Measurements from ENCODE around the gene PTPRN2. TPM values are rescaled to one million over a fixed set of nuclear protein-coding genes. Genes with fewer than 3 reads are reported as not detected.

The PTPRN2 gene
- total RNA-seq, 1 donor from 2014 or later, result 15.4 TPM

GRCh38 chr7:157751951-157752673 is 835.5 kb downstream of the PTPRN2 start:
- H3K4me1 Mint-ChIP-seq (ENCODE audit: unreplicated experiment), result peaks cover 3% of the 10 kb centered on the region
- no peak overlapping the region for H3K4me3 Mint-ChIP-seq
- H3K36me3 Mint-ChIP-seq, result no peaks in the 10 kb centered on the region
- no peaks in the 10 kb centered on the region for H3K9me3 Mint-ChIP-seq
- TF ChIP-seq CTCF (conservative IDR thresholded peaks at IDR 0.05), result no peak
- no peak for DNase-seq (ENCODE audit: extremely low spot score, unreplicated experiment)
- H3K27me3 Mint-ChIP-seq, result no peaks in the 10 kb centered on the region
- no peak overlapping the region for H3K27ac Mint-ChIP-seq

- TF ChIP-seq CTCF (conservative IDR thresholded peaks at IDR 0.05), result no peak
These were observed 836.2 kb downstream of the PTPRN2 start for GRCh38 chr7:157751406-157751805.

GRCh38 chr7:157750291-157750690 is 837.3 kb downstream of the PTPRN2 start:
- no peak overlapping the region for H3K4me3 Mint-ChIP-seq
- H3K27ac Mint-ChIP-seq, result no peak overlapping the region
- H3K36me3 Mint-ChIP-seq, result no peaks in the 10 kb centered on the region
- H3K4me1 Mint-ChIP-seq (ENCODE audit: unreplicated experiment), result peaks cover 3% of the 10 kb centered on the region
- TF ChIP-seq CTCF (conservative IDR thresholded peaks at IDR 0.05), result no peak
- H3K9me3 Mint-ChIP-seq, result no peaks in the 10 kb centered on the region
- no peak for DNase-seq (ENCODE audit: extremely low spot score, unreplicated experiment)
- no peaks in the 10 kb centered on the region for H3K27me3 Mint-ChIP-seq

More at GRCh38 chr7:157751406-157751805, 836.2 kb downstream of the PTPRN2 start:
- no peak for DNase-seq (ENCODE audit: extremely low spot score, unreplicated experiment)
- Mint-ChIP-seq H3K27ac (no peak overlapping the region), H3K36me3 (no peaks in the 10 kb centered on the region), H3K4me3 (no peak overlapping the region), H3K9me3 (no peaks in the 10 kb centered on the region), H3K27me3 (no peaks in the 10 kb centered on the region), H3K4me1 (ENCODE audit: unreplicated experiment) (peaks cover 3% of the 10 kb centered on the region)

- Mint-ChIP-seq H3K36me3 (no peaks in the 10 kb centered on the region), H3K9me3 (no peaks in the 10 kb centered on the region), H3K27ac (no peak overlapping the region), H3K4me1 (ENCODE audit: unreplicated experiment) (no peaks in the 10 kb centered on the region), H3K4me3 (no peak overlapping the region), H3K27me3 (peaks cover 9% of the 10 kb centered on the region)
- DNase-seq (ENCODE audit: extremely low spot score, unreplicated experiment), result no peak
- no peak for TF ChIP-seq CTCF (conservative IDR thresholded peaks at IDR 0.05)
These were observed 841.6 kb downstream of the PTPRN2 start for GRCh38 chr7:157745721-157746709.

- TF ChIP-seq CTCF (conservative IDR thresholded peaks at IDR 0.05), result no peak
- no peak overlapping the region for H3K4me3 Mint-ChIP-seq
- no peak for DNase-seq (ENCODE audit: extremely low spot score, unreplicated experiment)
- no peaks in the 10 kb centered on the region for H3K9me3 Mint-ChIP-seq
- H3K4me1 Mint-ChIP-seq (ENCODE audit: unreplicated experiment), result no peaks in the 10 kb centered on the region
- H3K27me3 Mint-ChIP-seq, result peaks cover 10% of the 10 kb centered on the region
- H3K27ac Mint-ChIP-seq, result no peak overlapping the region
- H3K36me3 Mint-ChIP-seq, result no peaks in the 10 kb centered on the region
These were observed 842.6 kb downstream of the PTPRN2 start for GRCh38 chr7:157744786-157745601.

Data from type B pancreatic cell (in vitro differentiated cells).